DOHH2 (cell line): ENCODE data around the gene TRMT112.

Source experiments
- H3F3A ChIP-seq: fragments of 200-600 bp; sonication (generic), shearing (Covaris generic); 2 replicates; pipeline ENCODE4 v1.6.0; 2016; ENCODE audit warnings: antibody characterized with exemption, mild to moderate bottlenecking; ENCODE audit not compliant: control insufficient read depth, insufficient read depth
- H3K27ac ChIP-seq: fragments of 200-600 bp; sonication (generic); 2 replicates; pipeline ENCODE4 v1.5.1; 2014; ENCODE audit warnings: low read depth, mild to moderate bottlenecking, low read length, moderate library complexity
- H3K27me3 ChIP-seq: fragments of 200-600 bp; sonication (generic); 2 replicates; pipeline ENCODE4 v1.6.1; 2014; ENCODE audit warnings: mild to moderate bottlenecking, low read length, mixed read lengths; ENCODE audit not compliant: control insufficient read depth
- H3K36me3 ChIP-seq: fragments of 200-600 bp; sonication (generic); 2 replicates; pipeline ENCODE4 v1.6.1; 2014; ENCODE audit warnings: mild to moderate bottlenecking, low read length, moderate library complexity, mixed read lengths; ENCODE audit not compliant: control insufficient read depth
- H3K4me1 ChIP-seq: fragments of 200-600 bp; sonication (generic); 2 replicates; pipeline ENCODE4 v1.6.1; 2014; ENCODE audit warnings: mild to moderate bottlenecking, low read length, mixed read lengths; ENCODE audit not compliant: control insufficient read depth
- H3K4me2 ChIP-seq: fragments of 200-600 bp; sonication (generic); 2 replicates; pipeline ENCODE4 v1.6.0; 2014; ENCODE audit warnings: mild to moderate bottlenecking, low read length, moderate library complexity
- H3K4me3 ChIP-seq: fragments of 200-600 bp; sonication (generic); 2 replicates; pipeline ENCODE4 v1.5.1; 2014; ENCODE audit warnings: mild to moderate bottlenecking, low read length, mixed read lengths
- H3K79me2 ChIP-seq: fragments of 200-600 bp; sonication (generic); 2 replicates; pipeline ENCODE4 v1.6.1; 2014; ENCODE audit warnings: mild to moderate bottlenecking, low read length, mixed read lengths; ENCODE audit not compliant: control insufficient read depth
- H3K9me2 ChIP-seq: fragments of 200-600 bp; sonication (generic); replicated peaks from 2 replicates; pipeline ENCODE4 v1.6.1; 2014; ENCODE audit warnings: mild to moderate bottlenecking, low read length, mixed read lengths; ENCODE audit not compliant: control insufficient read depth
- H3K9me3 ChIP-seq: fragments of 200-600 bp; sonication (generic); 2 replicates; pipeline ENCODE4 v1.6.1; 2014; ENCODE audit warnings: antibody characterized with exemption, low read length, mixed read lengths; ENCODE audit not compliant: control insufficient read depth, insufficient read depth
- H4K20me1 ChIP-seq: fragments of 200-600 bp; sonication (generic); 2 replicates; pipeline ENCODE4 v1.6.0; 2014; ENCODE audit warnings: low read depth, mild to moderate bottlenecking, antibody characterized with exemption, low read length, moderate library complexity; ENCODE audit not compliant: control insufficient read depth, insufficient read depth
- CTCF ChIP-seq: fragments of 200-600 bp; sonication (generic); IDR thresholded peaks from one replicate; pipeline ENCODE4 v1.5.1; 2014; ENCODE audit warnings: antibody characterized with exemption, mild to moderate bottlenecking, low read depth, low read length; ENCODE audit not compliant: poor library complexity, severe bottlenecking
- EZH2phosphoT487 ChIP-seq: fragments of 200-600 bp; sonication (generic); IDR thresholded peaks from 2 replicates; pipeline ENCODE4 v1.6.1; 2017; ENCODE audit warnings: borderline replicate concordance, mild to moderate bottlenecking, antibody characterized with exemption, low read length, moderate library complexity, mixed read lengths

Gene TRMT112

GRCh38 chr11:64359712-64360445 lies 42.5 kb upstream of the TRMT112 start:
- Histone ChIP-seq H3K36me3 (peaks cover 23% of the 10 kb centered on the region), H3F3A (peaks cover 13% of the 10 kb centered on the region), H3K4me2 (peak overlapping the region; percentile 98), H3K9me3 (no peaks in the 10 kb centered on the region), H4K20me1 (no peaks in the 10 kb centered on the region), H3K79me2 (peaks cover 6% of the 10 kb centered on the region; the same call in 1 of the 2 replicates), H3K4me3 (peak overlapping the region; percentile 83), H3K9me2 (no peaks in the 10 kb centered on the region), H3K4me1 (peaks cover 44% of the 10 kb centered on the region), H3K27ac (no peak overlapping the region), H3K27me3 (no peaks in the 10 kb centered on the region)
- TF ChIP-seq CTCF (peak; percentile 26), EZH2phosphoT487 (no peak)

GRCh38 chr11:64358907-64359711 lies 41.8 kb upstream of the TRMT112 start, which contains the start of gene RPS6KA4:
Gene RPS6KA4 (plus strand): TSS chr11:64359162. CDS start chr11:64359236, 74 bp downstream.
- H3K4me3 ChIP-seq, result peak within 1 kb of the TSS; percentile 83
- H3K36me3 ChIP-seq, result peaks cover 23% of the 10 kb centered on the region
- H3K4me1 ChIP-seq, result peaks cover 39% of the 10 kb centered on the region
- no peak within 1 kb of the TSS for H3K27ac ChIP-seq
- peaks cover 9% of the 10 kb centered on the region for H3F3A ChIP-seq
- no peaks in the 10 kb centered on the region for H3K9me3 ChIP-seq
- H3K27me3 ChIP-seq, result no peaks in the 10 kb centered on the region
- H4K20me1 ChIP-seq, result no peaks in the 10 kb centered on the region
- TF ChIP-seq CTCF, result no peak
- TF ChIP-seq EZH2phosphoT487, result no peak
- H3K4me2 ChIP-seq, result peak within 1 kb of the TSS; percentile 98
- H3K79me2 ChIP-seq, result peaks cover 6% of the 10 kb centered on the region; the same call in 1 of the 2 replicates
- H3K9me2 ChIP-seq, result no peaks in the 10 kb centered on the region

GRCh38 chr11:64358536-64358906 lies 41.2 kb upstream of the TRMT112 start:
- Histone ChIP-seq H3K36me3 (peaks cover 23% of the 10 kb centered on the region), H3K9me3 (no peaks in the 10 kb centered on the region), H4K20me1 (no peaks in the 10 kb centered on the region), H3K27me3 (no peaks in the 10 kb centered on the region), H3K4me3 (peak overlapping the region; percentile 83), H3F3A (peaks cover 5% of the 10 kb centered on the region), H3K4me2 (peak overlapping the region; percentile 98), H3K27ac (no peak overlapping the region), H3K79me2 (peaks cover 6% of the 10 kb centered on the region; the same call in 1 of the 2 replicates), H3K9me2 (no peaks in the 10 kb centered on the region), H3K4me1 (peaks cover 38% of the 10 kb centered on the region)
- TF ChIP-seq CTCF (no peak), EZH2phosphoT487 (no peak)
